ENCODE measurements around the gene SCN1A. TPM values are rescaled to one million over a fixed set of nuclear protein-coding genes. Genes with fewer than 3 reads are reported as not detected.

SCN1A gene
- polyA plus RNA-seq, 1 experiment = 0.28 TPM

GRCh38 chr2:166084301-166084700, 43.5 kb downstream of the SCN1A start:
- CTCF ChIA-PET = no interaction called here
- Histone ChIP-seq H3K36me3 (ENCODE audit: control insufficient read depth, insufficient read depth, low read length) (no peaks in the 10 kb centered on the region), H3K27me3 (ENCODE audit: control insufficient read depth, insufficient read depth, low read length) (no peaks in the 10 kb centered on the region), H3K4me3 (ENCODE audit: low read depth, low read length) (no peak overlapping the region)
- no peak for DNase-seq (ENCODE audit: low read depth)
- TF ChIP-seq CTCF (IDR thresholded peaks at IDR 0.05; ENCODE audit: insufficient read depth, low read depth, low read length) = no peak
- POLR2A ChIA-PET = no interaction called here

GRCh38 chr2:166082736-166083135, 45.1 kb downstream of the SCN1A start:
- H3K36me3 ChIP-seq (ENCODE audit: control insufficient read depth, insufficient read depth, low read length) = no peaks in the 10 kb centered on the region
- H3K4me3 ChIP-seq (ENCODE audit: low read depth, low read length) = no peak overlapping the region
- no peak for TF ChIP-seq CTCF (IDR thresholded peaks at IDR 0.05; ENCODE audit: insufficient read depth, low read depth, low read length)
- CTCF ChIA-PET = no interaction called here
- DNase-seq (ENCODE audit: low read depth) = no peak
- H3K27me3 ChIP-seq (ENCODE audit: control insufficient read depth, insufficient read depth, low read length) = no peaks in the 10 kb centered on the region
- POLR2A ChIA-PET = no interaction called here

- no peak for DNase-seq (ENCODE audit: low read depth)
- no peak for TF ChIP-seq CTCF (IDR thresholded peaks at IDR 0.05; ENCODE audit: insufficient read depth, low read depth, low read length)
- Histone ChIP-seq H3K4me3 (ENCODE audit: low read depth, low read length) (no peak overlapping the region), H3K36me3 (ENCODE audit: control insufficient read depth, insufficient read depth, low read length) (no peaks in the 10 kb centered on the region), H3K27me3 (ENCODE audit: control insufficient read depth, insufficient read depth, low read length) (no peaks in the 10 kb centered on the region)
- ChIA-PET POLR2A (no interaction called here), CTCF (no interaction called here)
These were observed 46.0 kb downstream of the SCN1A start for GRCh38 chr2:166081852-166082251.

GRCh38 chr2:166081131-166081632, 46.6 kb downstream of the SCN1A start:
- TF ChIP-seq CTCF (IDR thresholded peaks at IDR 0.05; ENCODE audit: insufficient read depth, low read depth, low read length) = no peak
- DNase-seq (ENCODE audit: low read depth) = no peak
- POLR2A ChIA-PET = no interaction called here
- H3K4me3 ChIP-seq (ENCODE audit: low read depth, low read length) = no peak overlapping the region
- H3K27me3 ChIP-seq (ENCODE audit: control insufficient read depth, insufficient read depth, low read length) = no peaks in the 10 kb centered on the region
- H3K36me3 ChIP-seq (ENCODE audit: control insufficient read depth, insufficient read depth, low read length) = no peaks in the 10 kb centered on the region
- CTCF ChIA-PET = no interaction called here

GRCh38 chr2:166074430-166074829, 53.4 kb downstream of the SCN1A start:
- Histone ChIP-seq H3K27me3 (ENCODE audit: control insufficient read depth, insufficient read depth, low read length) (no peaks in the 10 kb centered on the region), H3K36me3 (ENCODE audit: control insufficient read depth, insufficient read depth, low read length) (no peaks in the 10 kb centered on the region), H3K4me3 (ENCODE audit: low read depth, low read length) (no peak overlapping the region)
- CTCF ChIA-PET = interaction anchor here (1.2 kb wide), 1 partner anchor 54 kb away, joined by 4 read pairs; the partner anchor contains the start of gene SCN1A
- TF ChIP-seq CTCF (IDR thresholded peaks at IDR 0.05; ENCODE audit: insufficient read depth, low read depth, low read length) = no peak
- DNase-seq (ENCODE audit: low read depth) = no peak
- POLR2A ChIA-PET = no interaction called here
